HepG2 (cell line): Measurements from ENCODE around the gene PNLIPRP3. TPM values are rescaled to one million over a fixed set of nuclear protein-coding genes. Genes with fewer than 3 reads are reported as not detected.

Experiments
- ATAC-seq: fragments of 200-7000 bp; cut with Tn5 transposase; 3 replicates; pipeline ENCODE4 v1.9.1; 2020; ENCODE audit warnings: mild to moderate bottlenecking, moderate library complexity
- BruUV-seq: library from RNA; stranded (reverse); fragments of 400-500 nt; replicated peaks from 2 replicates; lab custom pipeline; 2021; lab: Mats Ljungman, UMichigan
- CTCF ChIA-PET: fragments of 300-600 bp; formaldehyde crosslinking; extraction: SDS; loops from one replicate; lab custom pipeline; 2021; ENCODE audit warnings: low total read pairs, inconsistent platforms, low intra/inter-chr PET ratio; lab: Yijun Ruan, JAX
- POLR2A ChIA-PET: fragments of 350-600 bp; sonication (Branson Sonifier 250); formaldehyde crosslinking; loops from one replicate; lab custom pipeline; 2020; ENCODE audit warnings: antibody characterized with exemption, inconsistent platforms; lab: Yijun Ruan, JAX
- DNase-seq: peaks from one replicate; pipeline ENCODE4 v3.0.0-alpha.2; 2015; ENCODE audit warnings: low spot score
- FAIRE-seq: peaks from 3 replicates; lab custom pipeline; 2011; peaks lifted over from hg19 to GRCh38; lab: Jason Lieb, UNC
- H2AFZ ChIP-seq: one replicate; pipeline ENCODE4 v1.6.1; 2011; ENCODE audit warnings: low read length, inconsistent platforms
- H3K27ac ChIP-seq: fragments of 300-600 bp; 3 replicates; pipeline ENCODE4 v1.8.0; 2011; ENCODE audit warnings: mixed run types, mild to moderate bottlenecking, mixed read lengths, low read length, inconsistent platforms; ENCODE audit not compliant: insufficient read depth; ENCODE audit errors: extremely low read length
- H3K27me3 ChIP-seq, 2 experiments: fragments of 200-600 bp in 1 of 2; 2 replicates in 1 of 2; 3 replicates in 1 of 2; pipeline versions ENCODE4 v1.6.0 to v1.8.0; 2011; ENCODE audit warnings: low read length in 2 of 2, mild to moderate bottlenecking in 2 of 2, moderate library complexity in 2 of 2, inconsistent platforms in 1 of 2; ENCODE audit not compliant: insufficient read depth in 2 of 2, control insufficient read depth in 1 of 2
- H3K36me3 ChIP-seq, 2 experiments: fragments of 200-600 bp in 1 of 2; replicated peaks in 1 of 2; 2 replicates in 1 of 2; 3 replicates in 1 of 2; pipeline versions ENCODE4 v1.5.1 to v1.8.0; 2011; ENCODE audit warnings: low read length in 2 of 2, inconsistent platforms in 1 of 2; ENCODE audit not compliant: insufficient read depth in 2 of 2, control insufficient read depth in 1 of 2
- H3K4me1 ChIP-seq: 2 replicates; pipeline ENCODE4 v1.5.1; 2012; ENCODE audit warnings: low read length, inconsistent platforms; ENCODE audit not compliant: insufficient read depth
- H3K4me2 ChIP-seq: 2 replicates; pipeline ENCODE4 v1.6.0; 2011; ENCODE audit warnings: low read depth, low read length, inconsistent platforms
- H3K4me3 ChIP-seq, 3 experiments: fragments of 200-600 bp in 1 of 3; sonication (generic), shearing (Covaris generic) in 1 of 3; replicated peaks in 1 of 3; 2 replicates each; pipeline ENCODE4 v1.5.1; 2011 to 2016; ENCODE audit warnings: low read length in 3 of 3, inconsistent platforms in 2 of 3, low read depth in 2 of 3, mild to moderate bottlenecking in 2 of 3, control low read depth in 1 of 3, mixed read lengths in 1 of 3; ENCODE audit not compliant: insufficient read depth in 1 of 3
- H3K79me2 ChIP-seq: one replicate; pipeline ENCODE4 v1.6.1; 2011; ENCODE audit warnings: low read length, inconsistent platforms; ENCODE audit not compliant: insufficient read depth
- H3K9ac ChIP-seq: 2 replicates; pipeline ENCODE4 v1.6.0; 2011; ENCODE audit warnings: mild to moderate bottlenecking, low read depth, low read length, inconsistent platforms; ENCODE audit not compliant: insufficient read depth
- H3K9me3 ChIP-seq: 2 replicates; pipeline ENCODE4 v1.5.1; 2012; ENCODE audit warnings: mild to moderate bottlenecking, low read length
- H4K20me1 ChIP-seq: 2 replicates; pipeline ENCODE4 v1.6.0; 2011; ENCODE audit warnings: inconsistent platforms, mild to moderate bottlenecking, low read length, moderate library complexity; ENCODE audit not compliant: insufficient read depth
- ESRRA ChIP-seq: sonication (generic); formaldehyde crosslinking; IDR thresholded peaks from 2 replicates; pipeline ENCODE4 v1.5.1; 2020; ENCODE audit warnings: mild to moderate bottlenecking, low read depth, missing genetic modification reagents
- HMG20A ChIP-seq: IDR thresholded peaks from 2 replicates; pipeline ENCODE4 v1.6.1; 2016; ENCODE audit warnings: borderline replicate concordance
- HNRNPK ChIP-seq: fragments of 200-400 bp; formaldehyde crosslinking; IDR thresholded peaks from 2 replicates; pipeline ENCODE4 v1.6.1; 2018; ENCODE audit warnings: low read length, low read depth, moderate library complexity, mild to moderate bottlenecking; ENCODE audit not compliant: poor library complexity, severe bottlenecking
- KLF9 ChIP-seq: IDR thresholded peaks from 2 replicates; pipeline ENCODE4 v1.6.1; 2016; ENCODE audit warnings: low read depth
- KMT2A ChIP-seq: sonication (generic); formaldehyde crosslinking; IDR thresholded peaks from 2 replicates; pipeline ENCODE4 v1.4.0; 2020; ENCODE audit warnings: missing genetic modification reagents
- NBN ChIP-seq: fragments of 450-650 bp; conservative IDR thresholded peaks from 2 replicates; pipeline ENCODE4 v1.6.1; 2017
- NFIB ChIP-seq: sonication (generic); formaldehyde crosslinking; IDR thresholded peaks from 2 replicates; pipeline ENCODE4 v1.9.0; 2021; ENCODE audit warnings: missing genetic modification reagents, mild to moderate bottlenecking, borderline replicate concordance
- RBAK ChIP-seq: sonication (generic); formaldehyde crosslinking; IDR thresholded peaks from 2 replicates; pipeline ENCODE4 v1.5.1; 2020; ENCODE audit warnings: mild to moderate bottlenecking, missing genetic modification reagents
- RCOR2 ChIP-seq: IDR thresholded peaks from 2 replicates; pipeline ENCODE4 v1.6.1; 2016; ENCODE audit warnings: missing biosample characterization, missing genetic modification reagents
- SMC3 ChIP-seq: IDR thresholded peaks from 2 replicates; pipeline ENCODE4 v1.6.1; 2011; ENCODE audit warnings: low read length, improper control_type of control experiment
- SNAI1 ChIP-seq: sonication (generic); formaldehyde crosslinking; IDR thresholded peaks from 2 replicates; pipeline ENCODE4 v1.5.0; 2020; ENCODE audit warnings: mild to moderate bottlenecking, missing genetic modification reagents, borderline replicate concordance
- WIZ ChIP-seq: sonication (generic); formaldehyde crosslinking; IDR thresholded peaks from 2 replicates; pipeline ENCODE4 v1.5.1; 2020; ENCODE audit warnings: mild to moderate bottlenecking, missing genetic modification reagents
- ZBTB2 ChIP-seq: sonication (generic); formaldehyde crosslinking; IDR thresholded peaks from 2 replicates; pipeline ENCODE4 v1.8.0; 2022; ENCODE audit warnings: low read depth, missing genetic modification reagents
- ZBTB20 ChIP-seq: sonication (generic); formaldehyde crosslinking; IDR thresholded peaks from 2 replicates; pipeline ENCODE4 v1.8.1; 2023; ENCODE audit warnings: missing genetic modification reagents, low read depth, mild to moderate bottlenecking, borderline replicate concordance
- ZBTB21 ChIP-seq: sonication (generic); formaldehyde crosslinking; IDR thresholded peaks from 2 replicates; pipeline ENCODE4 v1.4.0; 2020; ENCODE audit warnings: missing genetic modification reagents
- ZFYVE20 ChIP-seq: sonication (generic); formaldehyde crosslinking; IDR thresholded peaks from 2 replicates; pipeline ENCODE4 v1.8.0; 2023; ENCODE audit warnings: low read depth, mild to moderate bottlenecking, moderate library complexity, missing genetic modification reagents, borderline replicate concordance
- ZNF557 ChIP-seq: sonication (generic); formaldehyde crosslinking; IDR thresholded peaks from 2 replicates; pipeline ENCODE4 v1.4.0; 2020; ENCODE audit warnings: missing genetic modification reagents
- ZNF878 ChIP-seq: sonication (generic); formaldehyde crosslinking; IDR thresholded peaks from 2 replicates; pipeline ENCODE4 v1.8.1; 2023; ENCODE audit warnings: mild to moderate bottlenecking, missing genetic modification reagents, moderate library complexity
- ZSCAN22 ChIP-seq: sonication (generic); formaldehyde crosslinking; IDR thresholded peaks from 2 replicates; pipeline ENCODE4 v1.4.0; 2020; ENCODE audit warnings: mild to moderate bottlenecking, missing genetic modification reagents
- WGBS: methylation state at CpG from one replicate; pipeline ENCODE4 v1.1.6; 2017; ENCODE audit warnings: low lambda C conversion rate; 5-methylcytosine and 5-hydroxymethylcytosine counted together
- in situ Hi-C: cut with HindIII; loops from 2 replicates; pipeline ENCODE4 v1.10.0; 2017; ENCODE audit warnings: low pct_unique_long_range_greater_than_20kb; ENCODE audit not compliant: extremely low pct_ligation_motif_present
- intact Hi-C: fragments of 100-400 bp; cut with micrococcal nuclease; formaldehyde crosslinking; loops from one replicate; pipeline ENCODE4 v1.10.0; 2022; ENCODE audit not compliant: unreplicated experiment
- polyA plus RNA-seq, 8 experiments: library from polyadenylated mRNA; depleted of rRNA in 3 of 8; stranded (reverse) in 7 of 8; unstranded in 1 of 8; fragments of >200 nt; fragmentation: Illumina TruSeq in 4 of 8; extraction: Trizol in 4 of 8; gene quantifications; 2 replicates each; pipeline versions ENCODE4 v1.2.1 to v1.2.3, GENCODE V29; 2011 to 2016; ENCODE audit warnings: low read depth in 4 of 8, missing spikeins in 1 of 8, mixed read lengths in 1 of 8; ENCODE audit not compliant: insufficient read depth in 1 of 8
- total RNA-seq, 5 experiments: library from RNA; depleted of rRNA; stranded (reverse); fragments of >200 nt; fragmentation: Illumina TruSeq; extraction: Trizol; gene quantifications; 2 replicates each; pipeline ENCODE4 v1.2.3, GENCODE V29; 2016; ENCODE audit warnings: low read depth in 1 of 5
- TF ChIP-seq, protein P1 (sequence below): sonication (generic); formaldehyde crosslinking; IDR thresholded peaks from 2 replicates; pipeline ENCODE4 v1.4.0; 2020; ENCODE audit warnings: low read depth, missing genetic modification reagents

The PNLIPRP3 gene
- total and polyA plus RNA-seq, 2 of the 13 experiments (the other 11 are each of a cell fraction or from before 2014, with no cell fraction given) = not detected

- no peak for TF ChIP-seq HMG20A
- TF ChIP-seq NBN = no peak
- no peak for TF ChIP-seq ESRRA (CRISPR knock-in tag)
- TF ChIP-seq, all 625 proteins: peak for 0
These were observed 42.3 kb upstream of the PNLIPRP3 start (continued) for GRCh38 chr10:116385311-116385710.

DNA sequence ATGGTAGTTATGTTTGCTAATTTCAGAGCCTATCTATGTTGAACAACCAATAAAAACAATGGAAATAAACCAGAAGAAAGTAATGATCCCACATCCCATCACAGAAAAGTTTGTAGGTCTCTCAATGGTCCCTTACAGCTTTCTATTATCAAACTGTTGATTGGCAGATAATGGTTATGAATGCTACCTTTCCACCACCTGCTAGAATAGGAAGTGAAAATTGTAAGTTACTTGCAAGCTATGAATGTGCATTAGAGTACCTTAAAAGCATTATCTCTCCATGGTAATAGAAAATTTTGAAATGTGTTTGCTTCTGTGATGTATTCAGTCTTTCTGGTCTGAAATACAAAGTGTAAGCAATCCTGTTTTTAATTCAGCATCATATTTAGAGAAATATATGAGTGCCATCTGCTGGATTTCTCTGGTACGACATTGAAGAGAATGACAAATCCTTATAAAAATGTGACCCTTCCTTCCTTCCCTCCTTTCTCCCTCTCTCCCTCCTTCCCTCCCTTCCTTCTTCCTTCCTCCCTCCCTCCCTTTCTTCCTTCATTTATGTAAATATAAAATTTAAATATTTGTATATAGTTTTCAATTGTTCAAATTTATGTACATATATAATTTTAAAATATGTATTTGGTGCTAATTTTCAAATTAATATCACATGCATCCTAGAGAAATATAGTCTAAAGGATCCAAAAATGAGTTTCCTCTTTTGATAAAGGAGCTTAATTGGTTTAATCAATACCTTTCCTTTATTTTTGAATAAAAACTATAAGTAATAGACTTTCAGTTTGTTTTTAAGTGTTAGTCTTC is 41.4 kb upstream of the PNLIPRP3 start:
- BruUV-seq = no TSS peak
- in situ Hi-C loops = no loop called here
- no peak overlapping the region for H3K4me3 ChIP-seq
- no peaks in the 10 kb centered on the region for H3K27me3 ChIP-seq
- CTCF ChIA-PET = interaction anchor here (2.3 kb wide), 1 partner anchor 1031 kb away, joined by 14 read pairs; no protein-coding TSS in a partner anchor
- POLR2A ChIA-PET = no interaction called here
- H3K4me1 ChIP-seq = no peaks in the 10 kb centered on the region
- H3K9ac ChIP-seq = no peak overlapping the region
- no peak overlapping the region for H3K4me2 ChIP-seq
- no peak overlapping the region for H3K27ac ChIP-seq
- H4K20me1 ChIP-seq = no peaks in the 10 kb centered on the region
- no peaks in the 10 kb centered on the region for H3K79me2 ChIP-seq
- DNase-seq (peak; percentile 12), ATAC-seq (no peak), FAIRE-seq (no peak)
- intact Hi-C loops = loop anchor here (1.0 kb wide), 2 partner anchors 587 to 680 kb away; no protein-coding TSS in a partner anchor
- H2AFZ ChIP-seq = no peak overlapping the region
- WGBS = 3% methylated on average over 1 of the region's 1 CpG
- H3K9me3 ChIP-seq = no peaks in the 10 kb centered on the region
- no peaks in the 10 kb centered on the region for H3K36me3 ChIP-seq
- TF ChIP-seq NFIB (CRISPR knock-in tag) = no peak
- TF ChIP-seq SNAI1 (CRISPR knock-in tag) = no peak
- TF ChIP-seq ZSCAN22 (CRISPR knock-in tag) = no peak
- no peak for TF ChIP-seq ZFYVE20 (CRISPR knock-in tag)
- TF ChIP-seq ZBTB21 (CRISPR knock-in tag) = no peak
- TF ChIP-seq ZBTB20 (CRISPR knock-in tag) = no peak
- peak; percentile 80 for TF ChIP-seq HNRNPK
- no peak for TF ChIP-seq ZBTB2 (CRISPR knock-in tag)
- no peak for TF ChIP-seq ZNF557 (CRISPR knock-in tag)
- TF ChIP-seq KMT2A (CRISPR knock-in tag) = no peak
- TF ChIP-seq, protein P1, sequence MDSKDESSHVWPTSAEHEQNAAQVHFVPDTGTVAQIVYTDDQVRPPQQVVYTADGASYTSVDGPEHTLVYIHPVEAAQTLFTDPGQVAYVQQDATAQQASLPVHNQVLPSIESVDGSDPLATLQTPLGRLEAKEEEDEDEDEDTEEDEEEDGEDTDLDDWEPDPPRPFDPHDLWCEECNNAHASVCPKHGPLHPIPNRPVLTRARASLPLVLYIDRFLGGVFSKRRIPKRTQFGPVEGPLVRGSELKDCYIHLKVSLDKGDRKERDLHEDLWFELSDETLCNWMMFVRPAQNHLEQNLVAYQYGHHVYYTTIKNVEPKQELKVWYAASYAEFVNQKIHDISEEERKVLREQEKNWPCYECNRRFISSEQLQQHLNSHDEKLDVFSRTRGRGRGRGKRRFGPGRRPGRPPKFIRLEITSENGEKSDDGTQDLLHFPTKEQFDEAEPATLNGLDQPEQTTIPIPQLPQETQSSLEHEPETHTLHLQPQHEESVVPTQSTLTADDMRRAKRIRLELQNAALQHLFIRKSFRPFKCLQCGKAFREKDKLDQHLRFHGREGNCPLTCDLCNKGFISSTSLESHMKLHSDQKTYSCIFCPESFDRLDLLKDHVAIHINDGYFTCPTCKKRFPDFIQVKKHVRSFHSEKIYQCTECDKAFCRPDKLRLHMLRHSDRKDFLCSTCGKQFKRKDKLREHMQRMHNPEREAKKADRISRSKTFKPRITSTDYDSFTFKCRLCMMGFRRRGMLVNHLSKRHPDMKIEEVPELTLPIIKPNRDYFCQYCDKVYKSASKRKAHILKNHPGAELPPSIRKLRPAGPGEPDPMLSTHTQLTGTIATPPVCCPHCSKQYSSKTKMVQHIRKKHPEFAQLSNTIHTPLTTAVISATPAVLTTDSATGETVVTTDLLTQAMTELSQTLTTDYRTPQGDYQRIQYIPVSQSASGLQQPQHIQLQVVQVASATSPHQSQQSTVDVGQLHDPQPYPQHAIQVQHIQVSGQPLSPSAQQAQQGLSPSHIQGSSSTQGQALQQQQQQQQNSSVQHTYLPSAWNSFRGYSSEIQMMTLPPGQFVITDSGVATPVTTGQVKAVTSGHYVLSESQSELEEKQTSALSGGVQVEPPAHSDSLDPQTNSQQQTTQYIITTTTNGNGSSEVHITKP = no peak
- no peak for TF ChIP-seq KLF9 (CRISPR knock-in tag)
- TF ChIP-seq WIZ = no peak
- no peak for TF ChIP-seq RBAK (CRISPR knock-in tag)
- no peak for TF ChIP-seq RCOR2
- TF ChIP-seq ZNF878 (CRISPR knock-in tag) = no peak
- peak; percentile 38 for TF ChIP-seq SMC3
